IMR-90 (cell line): ENCODE data around the gene CD151. TPM values are rescaled to one million over a fixed set of nuclear protein-coding genes. Genes with fewer than 3 reads are reported as not detected.

Experiments
- ATAC-seq: fragments of 200-7000 bp; cut with Tn5 transposase; 2 replicates; pipeline ENCODE4 v1.9.1; 2020; ENCODE audit warnings: low read depth, mild to moderate bottlenecking, moderate library complexity
- BruUV-seq: library from RNA; stranded (reverse); fragments of 400-500 nt; replicated peaks from 2 replicates; lab custom pipeline; 2021; lab: Mats Ljungman, UMichigan
- CTCF ChIA-PET: fragments of 300-600 bp; formaldehyde crosslinking; extraction: SDS; loops from one replicate; lab custom pipeline; 2021; ENCODE audit warnings: antibody characterized with exemption; lab: Yijun Ruan, JAX
- POLR2A ChIA-PET: fragments of 300-600 bp; sonication (Branson Sonifier 250); formaldehyde crosslinking; loops from one replicate; lab custom pipeline; 2022; ENCODE audit warnings: antibody characterized with exemption; ENCODE audit not compliant: unreplicated experiment; lab: Charles Lee
- DNase-seq: peaks from one replicate; pipeline ENCODE4 v3.0.0; 2013
- H2AFZ ChIP-seq: replicated peaks from 2 replicates; pipeline ENCODE3; 2013; ENCODE audit warnings: low read length, mild to moderate bottlenecking; ENCODE audit not compliant: poor library complexity
- H2AK5ac ChIP-seq: 2 replicates; pipeline ENCODE4 v1.6.1; 2013; ENCODE audit warnings: low read depth, low read length, inconsistent platforms
- H2AK9ac ChIP-seq: replicated peaks from 2 replicates; pipeline ENCODE3; 2013; ENCODE audit warnings: mild to moderate bottlenecking, low read depth, low read length, moderate library complexity; ENCODE audit not compliant: poor library complexity
- H2BK120ac ChIP-seq: 2 replicates; pipeline ENCODE4 v1.6.1; 2013; ENCODE audit warnings: low read depth, low read length, inconsistent platforms
- H2BK15ac ChIP-seq: 3 replicates; pipeline ENCODE4 v1.6.1; 2013; ENCODE audit warnings: low read depth, low read length, inconsistent platforms
- H2BK20ac ChIP-seq: 2 replicates; pipeline ENCODE4 v1.6.1; 2013; ENCODE audit warnings: low read depth, mild to moderate bottlenecking, inconsistent platforms, low read length, moderate library complexity
- H2BK5ac ChIP-seq: 2 replicates; pipeline ENCODE4 v1.6.1; 2013; ENCODE audit warnings: mild to moderate bottlenecking, low read depth, low read length, inconsistent platforms; ENCODE audit not compliant: poor library complexity, severe bottlenecking
- H3K14ac ChIP-seq: replicated peaks from 2 replicates; pipeline ENCODE4 v1.6.1; 2013; ENCODE audit warnings: low read depth, low read length, inconsistent platforms
- H3K18ac ChIP-seq: 2 replicates; pipeline ENCODE4 v1.6.1; 2013; ENCODE audit warnings: low read depth, low read length, control low read depth
- H3K23ac ChIP-seq: 2 replicates; pipeline ENCODE4 v1.6.1; 2013; ENCODE audit warnings: low read depth, low read length, inconsistent platforms
- H3K27ac ChIP-seq: 2 replicates; pipeline ENCODE4 v1.5.1; 2013; ENCODE audit warnings: mild to moderate bottlenecking, control low read depth, low read length; ENCODE audit not compliant: insufficient read depth
- H3K27me3 ChIP-seq: 2 replicates; pipeline ENCODE4 v1.6.1; 2013; ENCODE audit warnings: low read length; ENCODE audit not compliant: control insufficient read depth, insufficient read depth
- H3K36me3 ChIP-seq: 2 replicates; pipeline ENCODE4 v1.6.1; 2013; ENCODE audit warnings: low read length, mixed read lengths; ENCODE audit not compliant: control insufficient read depth, insufficient read depth
- H3K4ac ChIP-seq: 2 replicates; pipeline ENCODE4 v1.6.1; 2013; ENCODE audit warnings: low read depth, low read length, inconsistent platforms
- H3K4me1 ChIP-seq: 2 replicates; pipeline ENCODE4 v1.6.1; 2013; ENCODE audit warnings: low read length, mixed read lengths; ENCODE audit not compliant: control insufficient read depth, insufficient read depth
- H3K4me2 ChIP-seq: 2 replicates; pipeline ENCODE4 v1.6.1; 2013; ENCODE audit warnings: low read depth, mild to moderate bottlenecking, control low read depth, low read length, moderate library complexity
- H3K4me3 ChIP-seq: 2 replicates; pipeline ENCODE4 v1.5.1; 2013; ENCODE audit warnings: low read depth, mild to moderate bottlenecking, control low read depth, low read length, moderate library complexity; ENCODE audit not compliant: insufficient read depth
- H3K56ac ChIP-seq: 2 replicates; pipeline ENCODE4 v1.6.1; 2013; ENCODE audit warnings: low read length, inconsistent platforms; ENCODE audit not compliant: insufficient read depth; ENCODE audit errors: extremely low read depth
- H3K79me1 ChIP-seq, 2 experiments: 2 replicates each; pipeline ENCODE4 v1.6.1; 2013; ENCODE audit warnings: low read length in 2 of 2, inconsistent platforms in 1 of 2, low read depth in 1 of 2
- H3K9ac ChIP-seq: 2 replicates; pipeline ENCODE4 v1.6.1; 2013; ENCODE audit warnings: low read depth, low read length, control low read depth
- H3K9me1 ChIP-seq: 2 replicates; pipeline ENCODE4 v1.6.1; 2013; ENCODE audit warnings: low read length, inconsistent platforms; ENCODE audit not compliant: insufficient read depth
- H3K9me3 ChIP-seq: 2 replicates; pipeline ENCODE4 v1.6.1; 2013; ENCODE audit warnings: low read length; ENCODE audit not compliant: control insufficient read depth, insufficient read depth
- H4K20me1 ChIP-seq: 2 replicates; pipeline ENCODE4 v1.6.1; 2013; ENCODE audit warnings: low read length, inconsistent platforms; ENCODE audit not compliant: insufficient read depth
- H4K5ac ChIP-seq: 2 replicates; pipeline ENCODE4 v1.6.1; 2013; ENCODE audit warnings: mild to moderate bottlenecking, low read depth, low read length, control low read depth
- H4K8ac ChIP-seq, 2 experiments: 2 replicates each; pipeline ENCODE4 v1.6.1; 2013; ENCODE audit warnings: low read depth in 2 of 2, low read length in 2 of 2, control low read depth in 1 of 2, inconsistent platforms in 1 of 2
- H4K91ac ChIP-seq: 2 replicates; pipeline ENCODE4 v1.6.1; 2013; ENCODE audit warnings: low read depth, low read length, inconsistent platforms; ENCODE audit not compliant: insufficient read depth
- BHLHE40 ChIP-seq: fragments of 150-350 bp; IDR thresholded peaks from 2 replicates; pipeline ENCODE4 v1.6.1; 2016; ENCODE audit warnings: mild to moderate bottlenecking, low read depth, low read length
- CEBPB ChIP-seq: IDR thresholded peaks from 2 replicates; pipeline ENCODE4 v1.6.1; 2012; ENCODE audit warnings: low read depth, low read length, improper control_type of control experiment
- CHD1 ChIP-seq: IDR thresholded peaks from 2 replicates; pipeline ENCODE4 v1.6.1; 2012; ENCODE audit warnings: low read depth, low read length, improper control_type of control experiment
- MAFK ChIP-seq: IDR thresholded peaks from 2 replicates; pipeline ENCODE4 v1.6.1; 2012; ENCODE audit warnings: low read depth, low read length, improper control_type of control experiment
- MAZ ChIP-seq: IDR thresholded peaks from 2 replicates; pipeline ENCODE4 v1.6.1; 2012; ENCODE audit warnings: low read depth, mild to moderate bottlenecking, low read length, improper control_type of control experiment, moderate library complexity, borderline replicate concordance
- MXI1 ChIP-seq: IDR thresholded peaks from 2 replicates; pipeline ENCODE4 v1.6.1; 2012; ENCODE audit warnings: low read depth, mild to moderate bottlenecking, low read length, moderate library complexity, borderline replicate concordance
- NFE2L2 ChIP-seq: fragments of 150-350 bp; IDR thresholded peaks from 2 replicates; pipeline ENCODE4 v1.6.1; 2016; ENCODE audit warnings: low read depth, mild to moderate bottlenecking, low read length
- POLR2A ChIP-seq: IDR thresholded peaks from 2 replicates; pipeline ENCODE4 v1.6.1; 2012; ENCODE audit warnings: mild to moderate bottlenecking, low read depth, low read length
- RCOR1 ChIP-seq: IDR thresholded peaks from 2 replicates; pipeline ENCODE4 v1.6.1; 2012; ENCODE audit warnings: mild to moderate bottlenecking, low read length, improper control_type of control experiment; ENCODE audit not compliant: insufficient replicate concordance
- RFX5 ChIP-seq: IDR thresholded peaks from 2 replicates; pipeline ENCODE4 v1.8.0; 2012; ENCODE audit warnings: low read depth, mild to moderate bottlenecking, low read length, moderate library complexity
- SMC3 ChIP-seq: fragments of 150-350 bp; IDR thresholded peaks from 2 replicates; pipeline ENCODE4 v1.6.1; 2016; ENCODE audit warnings: low read depth, mild to moderate bottlenecking, antibody characterized with exemption, low read length, moderate library complexity
- WGBS, 2 experiments: methylation state at CpG; one replicate each; pipeline versions ENCODE4 v1.1.5 to v1.1.7; 2013; ENCODE audit warnings: missing lambda C conversion rate in 2 of 2; ENCODE audit not compliant: insufficient read length in 1 of 2; ENCODE audit errors: extremely low coverage in 2 of 2; 5-methylcytosine and 5-hydroxymethylcytosine counted together
- dilution Hi-C: fragments of 300-500 bp; cut with HindIII; formaldehyde crosslinking; loops from one replicate; pipeline ENCODE4 v1.14.3; 2018; ENCODE audit warnings: low sequenced_read_pairs; ENCODE audit not compliant: unreplicated experiment
- in situ Hi-C: fragments of 300-500 bp; cut with MboI; formaldehyde crosslinking; loops from 3 replicates; pipeline ENCODE4 v1.14.3; 2019; ENCODE audit warnings: low sequenced_read_pairs, inconsistent platforms, mixed read lengths
- intact Hi-C: fragments of 100-400 bp; cut with micrococcal nuclease; formaldehyde crosslinking; loops from 2 replicates; pipeline ENCODE4 v1.10.0; 2022
- polyA plus RNA-seq, 3 experiments: library from polyadenylated mRNA; depleted of rRNA; stranded (reverse); fragments of >200 nt; gene quantifications; 2 replicates each; pipeline ENCODE4 v1.2.3, GENCODE V29; 2012; ENCODE audit warnings: low replicate concordance in 1 of 3
- total RNA-seq: library from RNA; depleted of rRNA; stranded (reverse); fragments of >200 nt; gene quantifications from 2 replicates; pipeline ENCODE4 v1.2.3, GENCODE V29; 2012
- TF ChIP-seq, protein P1 (sequence below): conservative IDR thresholded peaks from 2 replicates; pipeline ENCODE4 v1.5.1; 2012; ENCODE audit warnings: mild to moderate bottlenecking, low read depth, low read length, improper control_type of control experiment
- TF ChIP-seq, protein P2 (sequence below): fragments of 150-350 bp; IDR thresholded peaks from 2 replicates; pipeline ENCODE4 v1.6.1; 2016; ENCODE audit warnings: low read depth, mild to moderate bottlenecking, low read length, moderate library complexity, borderline replicate concordance

The CD151 gene
- total and polyA plus RNA-seq, 2 of the 4 experiments (the other 2 are of a cell fraction): 1,150 to 1,267 TPM

GRCh38 chr11:792535-792821 lies 40.3 kb upstream of the CD151 start:
- POLR2A ChIA-PET: interaction anchor here (0.6 kb wide), 1 partner anchor 89 kb away, joined by 3 read pairs; no protein-coding TSS in a partner anchor

More at GRCh38 chr11:792535-792821, 40.3 kb upstream of the CD151 start:
- H3K4me3 ChIP-seq: no peak overlapping the region
- no peaks in the 10 kb centered on the region for H3K9me3 ChIP-seq
- in situ Hi-C loops (no loop called here), dilution Hi-C loops (no loop called here), intact Hi-C loops (no loop called here)
- peaks cover 13% of the 10 kb centered on the region for H4K20me1 ChIP-seq
- no peak overlapping the region for H2BK15ac ChIP-seq
- H3K18ac ChIP-seq: no peak overlapping the region
- H2BK120ac ChIP-seq: no peak overlapping the region
- no peak overlapping the region for H2AFZ ChIP-seq
- 95% methylated on average over 11 of the region's 15 CpGs; no CpG with 5 or more reads in 1 of the 2 experiments for WGBS, 2 experiments
- H3K79me1 ChIP-seq: peaks cover 0 to 27% of the 10 kb centered on the region in 2 experiments; a peak in 3 of 4 replicates
- no peak overlapping the region for H3K23ac ChIP-seq
- H4K8ac ChIP-seq: no peak overlapping the region
- H2AK9ac ChIP-seq: no peak overlapping the region
- peaks cover 23% of the 10 kb centered on the region; the same call in 1 of the 2 replicates for H3K36me3 ChIP-seq
- no peak overlapping the region for H4K91ac ChIP-seq
- H2AK5ac ChIP-seq: no peak overlapping the region
- no peak overlapping the region for H3K4me2 ChIP-seq
- CTCF ChIA-PET: no interaction called here
- no peak overlapping the region for H4K5ac ChIP-seq
- H3K9ac ChIP-seq: no peak overlapping the region
- ATAC-seq: no peak
- H3K14ac ChIP-seq: no peak overlapping the region
- no peak overlapping the region for H3K56ac ChIP-seq
- no peak overlapping the region for H3K4ac ChIP-seq
- no peak overlapping the region for H3K27ac ChIP-seq
- H2BK20ac ChIP-seq: no peak overlapping the region
- H3K27me3 ChIP-seq: no peaks in the 10 kb centered on the region
- peaks cover 6% of the 10 kb centered on the region; the same call in 1 of the 2 replicates for H3K9me1 ChIP-seq
- DNase-seq: no peak
- H3K4me1 ChIP-seq: peaks cover 14% of the 10 kb centered on the region
- no TSS peak for BruUV-seq
- TF ChIP-seq MAZ: no peak
- no peak for TF ChIP-seq BHLHE40
- TF ChIP-seq POLR2A: no peak
- no peak for TF ChIP-seq CHD1
- TF ChIP-seq RFX5: no peak
- TF ChIP-seq, protein P1, sequence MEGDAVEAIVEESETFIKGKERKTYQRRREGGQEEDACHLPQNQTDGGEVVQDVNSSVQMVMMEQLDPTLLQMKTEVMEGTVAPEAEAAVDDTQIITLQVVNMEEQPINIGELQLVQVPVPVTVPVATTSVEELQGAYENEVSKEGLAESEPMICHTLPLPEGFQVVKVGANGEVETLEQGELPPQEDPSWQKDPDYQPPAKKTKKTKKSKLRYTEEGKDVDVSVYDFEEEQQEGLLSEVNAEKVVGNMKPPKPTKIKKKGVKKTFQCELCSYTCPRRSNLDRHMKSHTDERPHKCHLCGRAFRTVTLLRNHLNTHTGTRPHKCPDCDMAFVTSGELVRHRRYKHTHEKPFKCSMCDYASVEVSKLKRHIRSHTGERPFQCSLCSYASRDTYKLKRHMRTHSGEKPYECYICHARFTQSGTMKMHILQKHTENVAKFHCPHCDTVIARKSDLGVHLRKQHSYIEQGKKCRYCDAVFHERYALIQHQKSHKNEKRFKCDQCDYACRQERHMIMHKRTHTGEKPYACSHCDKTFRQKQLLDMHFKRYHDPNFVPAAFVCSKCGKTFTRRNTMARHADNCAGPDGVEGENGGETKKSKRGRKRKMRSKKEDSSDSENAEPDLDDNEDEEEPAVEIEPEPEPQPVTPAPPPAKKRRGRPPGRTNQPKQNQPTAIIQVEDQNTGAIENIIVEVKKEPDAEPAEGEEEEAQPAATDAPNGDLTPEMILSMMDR: no peak
- TF ChIP-seq, protein P2, sequence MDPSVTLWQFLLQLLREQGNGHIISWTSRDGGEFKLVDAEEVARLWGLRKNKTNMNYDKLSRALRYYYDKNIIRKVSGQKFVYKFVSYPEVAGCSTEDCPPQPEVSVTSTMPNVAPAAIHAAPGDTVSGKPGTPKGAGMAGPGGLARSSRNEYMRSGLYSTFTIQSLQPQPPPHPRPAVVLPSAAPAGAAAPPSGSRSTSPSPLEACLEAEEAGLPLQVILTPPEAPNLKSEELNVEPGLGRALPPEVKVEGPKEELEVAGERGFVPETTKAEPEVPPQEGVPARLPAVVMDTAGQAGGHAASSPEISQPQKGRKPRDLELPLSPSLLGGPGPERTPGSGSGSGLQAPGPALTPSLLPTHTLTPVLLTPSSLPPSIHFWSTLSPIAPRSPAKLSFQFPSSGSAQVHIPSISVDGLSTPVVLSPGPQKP: no peak
- TF ChIP-seq CEBPB: no peak
- no peak for TF ChIP-seq NFE2L2
- no peak for TF ChIP-seq MXI1
- no peak for TF ChIP-seq MAFK
- no peak for TF ChIP-seq RCOR1
- TF ChIP-seq SMC3: no peak
- H2BK5ac ChIP-seq: no peak overlapping the region
